CD4-positive, alpha-beta T cell treated with Interferon gamma for 1 hour (primary cell): ENCODE measurements around the gene NANOGP8.
A peak's percentile ranks its signal among the peaks of the same experiment; 100 is the strongest.
"Not testable (repeated sequence)": the region's sequence is repeated elsewhere in the genome, so short reads cannot be mapped to it uniquely, and the experiment has no call there.

Experiments used
- DNase-seq: peaks from one replicate; pipeline ENCODE4 v3.0.0-alpha.2; 2020

Gene NANOGP8

GRCh38 chr15:35092311-35092710 lies 7.2 kb upstream of the NANOGP8 start:
- DNase-seq = no peak

GRCh38 chr15:35090104-35090807 lies 5.2 kb upstream of the NANOGP8 start:
- DNase-seq = no peak

DNA sequence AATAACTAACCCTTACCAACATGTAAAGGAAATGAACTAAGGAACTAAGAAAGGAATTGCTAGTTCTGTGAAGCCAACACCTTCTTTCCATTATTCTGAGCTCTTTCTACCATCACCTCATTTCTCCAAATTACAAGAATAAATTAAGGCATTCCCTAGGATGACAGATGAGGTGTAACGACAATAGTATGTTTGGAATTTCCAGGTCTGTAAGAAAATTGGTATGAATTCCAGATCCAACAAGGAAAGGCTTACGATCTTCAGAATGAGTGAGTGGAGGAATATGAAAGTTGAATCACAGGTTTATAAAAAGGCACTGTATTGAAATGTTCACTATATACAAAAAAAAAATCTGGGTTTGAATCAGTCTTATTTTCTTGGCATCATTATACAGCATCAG lies 4.5 kb upstream of the NANOGP8 start:
- no peak for DNase-seq

GRCh38 chr15:35088329-35088728 lies 3.2 kb upstream of the NANOGP8 start:
- DNase-seq = no peak

DNA sequence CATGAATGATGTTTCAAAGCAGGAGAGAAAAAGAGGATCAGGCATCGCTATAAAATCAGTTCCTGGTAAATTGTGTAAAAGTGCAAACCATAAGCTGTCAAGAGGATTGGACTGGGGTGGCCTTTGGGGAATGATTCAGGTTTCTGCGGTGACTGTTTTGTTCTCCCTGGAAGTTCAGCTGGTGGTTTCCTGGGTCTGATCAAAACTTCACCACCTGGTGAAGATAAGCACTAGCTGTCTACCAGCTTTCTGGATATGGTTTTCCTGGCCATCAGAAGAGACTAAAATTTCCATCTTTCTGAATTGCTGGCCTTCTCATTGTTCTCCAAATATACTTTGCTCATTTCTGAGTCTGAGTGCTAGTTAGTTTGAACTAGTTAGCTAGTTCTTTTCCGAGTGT lies 2.7 kb upstream of the NANOGP8 start:
- no peak for DNase-seq

DNA sequence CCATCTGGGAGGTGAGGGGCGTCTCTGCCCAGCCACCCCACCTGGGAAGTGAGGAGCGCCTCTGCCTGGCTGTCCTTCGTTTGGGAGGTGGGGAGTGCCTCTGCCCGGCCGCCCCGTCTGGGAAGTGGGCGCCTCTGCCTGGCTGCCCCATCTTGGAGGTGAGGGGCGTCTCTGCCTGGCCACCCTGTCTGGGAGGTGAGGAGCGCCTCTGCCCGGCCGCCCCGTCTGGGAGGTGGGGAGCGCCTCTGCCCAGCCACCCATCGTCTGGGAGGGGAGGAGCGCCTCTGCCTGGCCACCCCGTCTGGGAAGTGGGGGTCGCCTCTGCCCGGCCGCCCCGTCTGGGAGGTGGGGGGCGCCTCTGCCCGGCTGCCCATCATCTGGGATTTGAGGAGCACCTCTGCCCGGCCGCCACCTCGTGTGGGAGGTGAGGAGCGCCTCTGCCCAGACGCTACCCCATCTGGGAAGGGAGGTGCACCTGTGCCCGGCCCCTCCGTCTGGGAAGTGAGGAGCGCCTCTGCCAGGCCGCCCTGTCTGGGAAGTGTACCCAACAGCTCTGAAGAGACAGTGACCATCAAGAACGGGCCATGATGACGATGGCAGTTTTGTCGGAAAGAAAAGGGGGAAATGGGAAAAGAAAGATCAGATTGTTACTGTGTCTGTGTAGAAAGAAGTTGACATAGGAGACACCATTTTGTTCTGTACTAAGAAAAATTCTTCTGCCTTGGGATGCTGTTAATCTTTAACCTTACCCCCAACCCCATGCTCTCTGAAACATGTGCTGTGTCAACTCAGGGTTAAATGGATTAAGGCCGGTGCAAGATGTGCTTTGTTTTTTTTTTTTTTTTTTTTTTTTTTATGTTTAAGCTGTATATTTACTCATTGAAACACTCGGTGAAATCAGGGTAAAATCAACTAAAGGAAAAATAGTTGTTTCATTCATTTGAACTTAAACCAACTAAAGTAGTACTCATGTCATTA lies 2.4 kb downstream of the NANOGP8 start:
- DNase-seq = not testable (repeated sequence)

GRCh38 chr15:35081626-35082365 lies 3.3 kb downstream of the NANOGP8 start:
- not testable (repeated sequence) for DNase-seq

DNA sequence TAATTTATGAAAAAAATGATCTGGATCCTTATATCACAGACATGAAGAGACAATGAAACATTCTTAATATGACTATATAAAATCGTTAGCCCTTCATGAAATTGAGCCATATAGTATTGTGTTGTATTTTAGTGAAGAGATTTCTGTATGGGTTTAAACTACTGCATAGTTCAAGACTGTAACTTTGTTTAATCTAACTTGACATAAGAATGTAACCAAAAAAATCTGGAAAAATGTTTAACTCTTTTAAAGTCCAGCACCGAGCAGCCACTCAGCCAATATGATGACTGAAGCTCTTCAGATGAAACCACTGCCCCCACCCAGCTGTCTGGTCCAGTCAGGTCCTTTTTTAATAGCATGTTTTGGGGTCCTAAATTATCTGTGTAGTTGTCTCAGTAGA lies 4.9 kb downstream of the NANOGP8 start:
- no peak for DNase-seq

- peak; percentile 16 for DNase-seq
These were observed 6.7 kb downstream of the NANOGP8 start for GRCh38 chr15:35078221-35078915.

GRCh38 chr15:35071106-35071505 lies 14.0 kb downstream of the NANOGP8 start:
- DNase-seq = no peak

- DNase-seq = no peak
These were observed 16.1 kb downstream of the NANOGP8 start for GRCh38 chr15:35068846-35069475.

DNA sequence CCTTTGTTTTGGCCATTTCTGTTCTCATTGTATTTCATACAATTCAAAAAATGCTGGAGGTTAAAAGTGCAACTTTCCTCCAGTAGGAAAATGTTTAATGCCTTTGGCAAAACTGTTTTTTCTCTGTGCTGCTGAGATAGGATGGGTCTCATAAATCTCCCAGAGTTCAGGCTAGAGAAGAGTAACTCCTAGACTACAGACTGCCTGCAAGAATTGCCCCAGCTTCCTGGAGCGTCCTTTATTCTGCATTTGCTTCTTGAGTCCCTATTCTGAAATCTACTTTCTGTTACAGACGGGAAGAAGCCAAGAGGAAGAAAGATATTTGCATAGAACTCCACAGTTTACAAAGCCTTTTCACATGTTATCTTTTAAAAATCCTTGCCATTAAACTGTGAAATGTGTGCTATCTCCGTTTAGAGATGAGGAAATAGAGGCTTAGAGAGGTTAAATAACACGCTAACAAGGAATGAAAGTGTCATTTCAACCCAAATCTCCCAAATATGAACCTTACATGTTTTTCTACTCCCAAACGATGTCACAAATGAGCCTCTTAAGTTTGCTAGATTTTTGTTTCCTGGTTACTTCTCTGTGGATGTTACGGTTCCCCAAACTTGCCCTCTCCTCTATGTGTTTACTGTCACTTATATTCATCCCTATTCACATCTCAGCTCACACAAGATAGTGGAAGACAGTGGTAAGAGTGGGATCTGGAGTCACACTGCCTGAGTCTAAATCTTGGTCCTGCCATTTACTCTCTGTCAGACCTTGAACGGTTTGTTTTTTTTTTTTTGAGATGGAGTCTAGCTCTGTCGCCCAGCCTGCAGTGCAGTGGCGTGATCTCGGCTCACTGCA lies 17.4 kb downstream of the NANOGP8 start:
- no peak for DNase-seq

DNA sequence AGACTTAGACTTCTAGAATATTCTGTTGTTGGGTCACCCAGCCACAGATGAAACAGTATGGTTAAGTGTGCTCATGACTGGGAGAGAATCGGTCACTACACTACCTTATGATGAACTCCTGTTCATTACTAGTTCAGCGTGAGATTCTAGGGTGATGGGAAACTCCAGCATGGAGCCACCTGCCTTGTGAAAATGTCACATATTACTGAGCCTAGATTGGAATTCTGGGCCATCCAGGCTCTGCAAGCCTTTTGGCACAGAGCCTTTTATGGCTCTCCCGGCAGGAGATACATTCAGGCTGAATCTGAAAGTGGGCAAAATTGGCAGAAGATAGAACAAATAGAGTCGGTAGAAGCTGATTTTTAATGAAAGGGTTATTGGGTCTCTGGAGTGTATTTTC lies 19.0 kb downstream of the NANOGP8 start:
- no peak for DNase-seq

GRCh38 chr15:35064576-35065190 lies 20.4 kb downstream of the NANOGP8 start:
- DNase-seq = no peak

- DNase-seq = no peak
These were observed 22.4 kb downstream of the NANOGP8 start for GRCh38 chr15:35062738-35063099.

DNA sequence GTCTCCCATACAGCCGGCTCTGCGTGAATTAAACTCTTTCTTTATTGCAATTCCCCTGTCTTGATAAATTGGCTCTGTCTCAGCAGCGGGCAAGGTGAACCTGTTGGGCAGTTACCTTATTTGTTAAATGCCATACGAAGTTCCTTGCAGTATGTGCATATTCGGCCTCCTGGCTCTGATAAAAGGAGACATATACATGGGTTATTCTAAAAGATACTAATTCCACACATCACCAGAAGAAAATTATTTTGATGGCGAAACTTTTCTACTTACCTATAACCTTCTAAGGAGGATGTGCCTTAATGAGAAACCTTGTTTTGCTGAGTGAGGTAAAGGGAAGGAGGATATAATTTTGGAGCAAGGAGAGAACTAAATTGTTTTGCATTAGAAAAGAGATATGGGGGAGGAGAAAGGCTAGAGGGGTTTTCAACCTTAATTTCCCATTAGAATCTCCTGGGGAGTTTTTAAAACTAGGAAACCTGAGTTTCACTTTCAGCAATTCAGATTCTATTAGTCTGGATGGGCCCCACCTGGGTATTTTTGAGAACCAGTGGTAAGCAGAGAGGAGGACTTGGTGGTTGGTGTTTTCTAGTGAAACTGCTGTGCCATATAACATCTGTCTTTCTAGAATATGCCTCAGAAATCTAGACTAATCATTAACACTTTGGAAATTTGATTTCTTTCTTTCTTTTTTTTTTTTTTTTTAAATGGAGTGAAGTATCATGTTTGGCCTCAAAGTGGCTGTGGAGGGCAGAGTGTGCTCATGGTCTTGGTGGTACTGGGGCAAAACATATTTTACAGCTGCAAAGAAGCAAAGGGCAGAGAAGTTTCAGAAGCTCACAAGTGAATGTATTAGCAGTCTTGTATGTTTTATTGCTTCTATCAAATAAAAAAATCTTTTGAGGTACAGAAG lies 23.0 kb downstream of the NANOGP8 start:
- DNase-seq = no peak

GRCh38 chr15:35061161-35061824 lies 23.8 kb downstream of the NANOGP8 start:
- no peak for DNase-seq

GRCh38 chr15:35060591-35060990 lies 24.5 kb downstream of the NANOGP8 start:
- no peak for DNase-seq

GRCh38 chr15:35058534-35059054 lies 26.5 kb downstream of the NANOGP8 start:
- DNase-seq = no peak
